Endothelial cell of umbilical vein (primary cell): ENCODE data around the gene CYBA. TPM values are rescaled to one million over a fixed set of nuclear protein-coding genes. Genes with fewer than 3 reads are reported as not detected.

Experiments
- BruUV-seq: library from RNA; stranded (reverse); fragments of 400-500 nt; replicated peaks from 2 replicates; lab custom pipeline; 2021; lab: Mats Ljungman, UMichigan
- CTCF ChIA-PET: fragments of 300-600, 350-600 bp; sonication (Branson Sonifier 250); formaldehyde crosslinking; loops from one replicate; lab custom pipeline; 2021; ENCODE audit warnings: antibody characterized with exemption, inconsistent platforms; lab: Charles Lee
- POLR2A ChIA-PET: fragments of 300-600, 350-600 bp; sonication (Branson Sonifier 250); formaldehyde crosslinking; loops from one replicate; lab custom pipeline; 2021; ENCODE audit warnings: antibody characterized with exemption, inconsistent platforms; lab: Charles Lee
- DNase-seq: peaks from one replicate; pipeline ENCODE4 v3.0.0-alpha.2; 2011; ENCODE audit warnings: low read depth, low spot score
- FAIRE-seq: peaks from 2 replicates; lab custom pipeline; 2011; peaks lifted over from hg19 to GRCh38; lab: Jason Lieb, UNC
- H2AFZ ChIP-seq: 2 replicates; pipeline ENCODE4 v1.6.0; 2012; ENCODE audit warnings: low read depth, low read length, control low read depth, inconsistent platforms
- H3K27ac ChIP-seq: 2 replicates; pipeline ENCODE4 v1.5.1; 2011; ENCODE audit warnings: low read depth, mild to moderate bottlenecking, control low read depth, low read length, moderate library complexity; ENCODE audit not compliant: insufficient read depth
- H3K27me3 ChIP-seq, 2 experiments: 2 replicates each; pipeline versions ENCODE4 v1.6.0 to v1.6.1; 2011; ENCODE audit warnings: low read length in 2 of 2, mixed read lengths in 1 of 2; ENCODE audit not compliant: control insufficient read depth in 2 of 2, insufficient read depth in 2 of 2
- H3K36me3 ChIP-seq, 2 experiments: 2 replicates in 1 of 2; 3 replicates in 1 of 2; pipeline ENCODE4 v1.5.1; 2011; ENCODE audit warnings: low read length in 2 of 2, mild to moderate bottlenecking in 1 of 2, moderate library complexity in 1 of 2; ENCODE audit not compliant: control insufficient read depth in 2 of 2, insufficient read depth in 2 of 2; ENCODE audit errors: extremely low read depth in 1 of 2
- H3K4me1 ChIP-seq: 3 replicates; pipeline ENCODE4 v1.5.1; 2011; ENCODE audit warnings: mild to moderate bottlenecking, low read length; ENCODE audit not compliant: control insufficient read depth, insufficient read depth; ENCODE audit errors: extremely low read depth
- H3K4me2 ChIP-seq: 2 replicates; pipeline ENCODE4 v1.6.1; 2011; ENCODE audit warnings: low read length, control low read depth, mixed read lengths; ENCODE audit not compliant: insufficient read depth
- H3K4me3 ChIP-seq, 3 experiments: fragments of 200-600 bp in 1 of 3; sonication (generic), shearing (Covaris generic) in 1 of 3; replicated peaks in 1 of 3; 2 replicates each; pipeline ENCODE4 v1.5.1; 2011 to 2016; ENCODE audit warnings: control low read depth in 3 of 3, low read length in 3 of 3, mild to moderate bottlenecking in 2 of 3, inconsistent platforms in 1 of 3, low read depth in 1 of 3, moderate library complexity in 1 of 3; ENCODE audit not compliant: insufficient read depth in 1 of 3
- H3K79me2 ChIP-seq: 2 replicates; pipeline ENCODE4 v1.6.0; 2012; ENCODE audit warnings: low read length, inconsistent platforms; ENCODE audit not compliant: control insufficient read depth, insufficient read depth
- H3K9ac ChIP-seq: replicated peaks from 2 replicates; pipeline ENCODE3; 2011; ENCODE audit warnings: low read length, control low read depth; ENCODE audit not compliant: insufficient read depth; ENCODE audit errors: extremely low read depth
- H3K9me1 ChIP-seq: replicated peaks from 3 replicates; pipeline ENCODE4 v1.6.0; 2011; ENCODE audit warnings: mild to moderate bottlenecking, low read length; ENCODE audit not compliant: control insufficient read depth, insufficient read depth; ENCODE audit errors: extremely low read depth
- H3K9me3 ChIP-seq: replicated peaks from 2 replicates; pipeline ENCODE4 v1.5.1; 2012; ENCODE audit warnings: low read length, inconsistent platforms; ENCODE audit not compliant: control insufficient read depth, insufficient read depth
- H4K20me1 ChIP-seq: replicated peaks from 2 replicates; pipeline ENCODE3; 2011; ENCODE audit warnings: mild to moderate bottlenecking, low read length; ENCODE audit not compliant: control insufficient read depth, insufficient read depth; ENCODE audit errors: extremely low read depth
- EZH2 ChIP-seq: IDR thresholded peaks from 2 replicates; pipeline ENCODE4 v1.6.1; 2012; ENCODE audit warnings: borderline replicate concordance, low read depth, mild to moderate bottlenecking, moderate library complexity, low read length, inconsistent platforms; ENCODE audit not compliant: severe bottlenecking
- FOS ChIP-seq: IDR thresholded peaks from 2 replicates; pipeline ENCODE4 v1.6.1; 2011; ENCODE audit warnings: mild to moderate bottlenecking, low read length, moderate library complexity, borderline replicate concordance; ENCODE audit not compliant: insufficient read depth
- GATA2 ChIP-seq: IDR thresholded peaks from 2 replicates; pipeline ENCODE4 v1.7.0; 2011; ENCODE audit warnings: low read depth, mild to moderate bottlenecking, moderate library complexity, mixed read lengths, low read length; ENCODE audit not compliant: insufficient read length, insufficient read depth
- JUN ChIP-seq: IDR thresholded peaks from 2 replicates; pipeline ENCODE4 v1.6.1; 2011; ENCODE audit warnings: borderline replicate concordance, low read depth; ENCODE audit not compliant: insufficient read length, insufficient read depth
- MAX ChIP-seq: IDR thresholded peaks from 2 replicates; pipeline ENCODE4 v1.6.1; 2011; ENCODE audit not compliant: insufficient read depth, insufficient read length
- MYC ChIP-seq: IDR thresholded peaks from one replicate; pipeline ENCODE4 v1.6.1; 2011; ENCODE audit warnings: mild to moderate bottlenecking, low read depth, low read length
- POLR2A ChIP-seq: IDR thresholded peaks from 2 replicates; pipeline ENCODE4 v1.6.1; 2012; ENCODE audit warnings: low read depth, mild to moderate bottlenecking, control low read depth, low read length
- POLR2AphosphoS5 ChIP-seq: IDR thresholded peaks from 2 replicates; pipeline ENCODE4 v1.6.1; 2012; ENCODE audit warnings: low read depth, mild to moderate bottlenecking, control low read depth, low read length, moderate library complexity; ENCODE audit not compliant: insufficient read depth
- dilution Hi-C: fragments of 300-500 bp; cut with MboI; formaldehyde crosslinking; loops from one replicate; pipeline ENCODE4 v1.15.0; 2019; ENCODE audit warnings: low sequenced_read_pairs; ENCODE audit not compliant: extremely low pct_ligation_motif_present
- intact Hi-C: fragments of 100-400 bp; cut with micrococcal nuclease; formaldehyde crosslinking; loops from one replicate; pipeline ENCODE4 v1.10.0; 2022
- polyA plus RNA-seq, 4 experiments: library from polyadenylated mRNA; depleted of rRNA in 3 of 4; stranded (reverse) in 3 of 4; unstranded in 1 of 4; fragments of >200 nt; gene quantifications; 2 replicates each; pipeline versions ENCODE4 v1.2.1 to v1.2.3, GENCODE V29; 2011 to 2012; ENCODE audit warnings: missing spikeins in 1 of 4
- total RNA-seq: library from RNA; stranded (reverse); gene quantifications from 2 replicates; pipeline ENCODE4 v1.2.3, GENCODE V29; 2021
- TF ChIP-seq, protein P1 (sequence below), 2 donors: IDR thresholded peaks; 1 replicate in 1 of 2; 2 replicates in 1 of 2; pipeline ENCODE4 v1.5.1; 2011; ENCODE audit warnings: low read length in 2 of 2, mild to moderate bottlenecking in 2 of 2, moderate library complexity in 2 of 2, control low read depth in 1 of 2, inconsistent platforms in 1 of 2, low read depth in 1 of 2; ENCODE audit not compliant: insufficient read depth in 1 of 2; ENCODE audit errors: extremely low read depth in 1 of 2

CYBA gene
- total and polyA plus RNA-seq, 2 donors (not counting 3 experiments of a cell fraction or from before 2014, with no cell fraction given) = 37.0 to 77.3 TPM

DNA sequence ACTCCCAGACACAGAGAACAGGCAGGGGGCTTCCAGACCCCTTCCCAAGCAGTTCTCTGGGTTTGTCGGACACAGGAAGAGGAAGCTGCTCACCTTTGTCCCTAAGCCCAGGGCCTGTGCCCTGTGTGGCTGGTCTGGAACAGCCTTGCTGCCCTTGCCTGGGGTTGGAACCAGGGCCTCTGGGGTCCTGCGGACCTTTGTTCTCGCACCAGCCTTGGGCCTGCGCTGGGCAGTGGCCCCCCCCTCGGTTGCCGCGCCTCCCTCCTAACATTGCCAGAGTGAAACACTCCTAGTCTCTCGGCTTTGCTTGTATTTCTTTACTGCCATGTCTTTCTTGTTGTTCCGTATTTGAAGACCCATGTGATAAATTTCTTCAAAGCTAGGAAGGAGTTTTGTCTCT, 21.0 kb downstream of the CYBA start:
- BruUV-seq = no TSS peak

More for the DNA sequence above, 21.0 kb downstream of the CYBA start:
- CTCF ChIA-PET = interaction anchor here (1.0 to 1.6 kb wide), 3 partner anchors 10 to 108 kb away, joined by 3 to 4 read pairs (median 3); no protein-coding TSS in a partner anchor
- Histone ChIP-seq H3K27ac (no peak overlapping the region), H3K79me2 (no peaks in the 10 kb centered on the region), H3K36me3 (peaks cover 4 to 22% of the 10 kb centered on the region in 2 experiments), H4K20me1 (no peaks in the 10 kb centered on the region), H3K4me3 (no peak overlapping the region), H3K9me3 (no peaks in the 10 kb centered on the region), H3K4me2 (no peak overlapping the region), H3K9ac (no peak overlapping the region), H3K9me1 (no peaks in the 10 kb centered on the region), H2AFZ (no peak overlapping the region), H3K27me3 (no peaks in the 10 kb centered on the region), H3K4me1 (peaks cover 4% of the 10 kb centered on the region)
- FAIRE-seq (no peak), DNase-seq (no peak)
- dilution Hi-C loops = no loop called here
- POLR2A ChIA-PET = no interaction called here
- intact Hi-C loops = no loop called here
- TF ChIP-seq, protein P1, sequence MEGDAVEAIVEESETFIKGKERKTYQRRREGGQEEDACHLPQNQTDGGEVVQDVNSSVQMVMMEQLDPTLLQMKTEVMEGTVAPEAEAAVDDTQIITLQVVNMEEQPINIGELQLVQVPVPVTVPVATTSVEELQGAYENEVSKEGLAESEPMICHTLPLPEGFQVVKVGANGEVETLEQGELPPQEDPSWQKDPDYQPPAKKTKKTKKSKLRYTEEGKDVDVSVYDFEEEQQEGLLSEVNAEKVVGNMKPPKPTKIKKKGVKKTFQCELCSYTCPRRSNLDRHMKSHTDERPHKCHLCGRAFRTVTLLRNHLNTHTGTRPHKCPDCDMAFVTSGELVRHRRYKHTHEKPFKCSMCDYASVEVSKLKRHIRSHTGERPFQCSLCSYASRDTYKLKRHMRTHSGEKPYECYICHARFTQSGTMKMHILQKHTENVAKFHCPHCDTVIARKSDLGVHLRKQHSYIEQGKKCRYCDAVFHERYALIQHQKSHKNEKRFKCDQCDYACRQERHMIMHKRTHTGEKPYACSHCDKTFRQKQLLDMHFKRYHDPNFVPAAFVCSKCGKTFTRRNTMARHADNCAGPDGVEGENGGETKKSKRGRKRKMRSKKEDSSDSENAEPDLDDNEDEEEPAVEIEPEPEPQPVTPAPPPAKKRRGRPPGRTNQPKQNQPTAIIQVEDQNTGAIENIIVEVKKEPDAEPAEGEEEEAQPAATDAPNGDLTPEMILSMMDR (IDR thresholded peaks at IDR 0.05; ENCODE audit: extremely low read depth in 1 of 2, insufficient read depth in 1 of 2, low read depth in 1 of 2, low read length in 2 of 2) = no peak
- TF ChIP-seq EZH2 = no peak
- no peak for TF ChIP-seq POLR2AphosphoS5
- no peak for TF ChIP-seq POLR2A
- no peak for TF ChIP-seq MAX
- TF ChIP-seq GATA2 = no peak
- TF ChIP-seq JUN = no peak
- no peak for TF ChIP-seq MYC
- TF ChIP-seq FOS = no peak
